GM12872 (cell line): ENCODE results near the gene BICD2.

Experiments
- CTCF ChIP-seq: IDR thresholded peaks from 3 replicates; pipeline ENCODE4 v1.5.1; 2011; ENCODE audit warnings: low read depth, mild to moderate bottlenecking, low read length, moderate library complexity; ENCODE audit not compliant: insufficient read depth

BICD2 gene

GRCh38 chr9:92726971-92727715, 37.5 kb downstream of the BICD2 start:
- no peak for TF ChIP-seq CTCF

DNA sequence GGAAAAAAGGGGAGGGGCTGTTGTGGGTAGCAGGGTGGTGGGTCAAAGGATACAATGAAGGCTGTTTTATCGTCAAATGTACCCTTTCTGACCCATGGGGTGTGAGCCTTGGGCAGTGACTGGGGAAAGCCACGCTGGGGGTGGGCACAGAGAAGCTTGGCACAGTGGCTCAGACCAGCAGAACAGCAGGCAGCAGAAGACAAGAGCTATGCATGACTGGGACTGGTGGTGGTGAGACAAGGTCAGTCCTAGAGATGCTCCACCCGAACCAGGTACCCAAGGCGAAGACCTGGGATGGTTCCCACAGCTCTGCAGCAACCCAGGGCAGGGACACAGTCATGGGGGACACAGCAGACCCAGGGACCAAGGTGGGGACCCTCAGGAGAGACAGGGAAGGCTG, 38.3 kb downstream of the BICD2 start:
- no peak for TF ChIP-seq CTCF

DNA sequence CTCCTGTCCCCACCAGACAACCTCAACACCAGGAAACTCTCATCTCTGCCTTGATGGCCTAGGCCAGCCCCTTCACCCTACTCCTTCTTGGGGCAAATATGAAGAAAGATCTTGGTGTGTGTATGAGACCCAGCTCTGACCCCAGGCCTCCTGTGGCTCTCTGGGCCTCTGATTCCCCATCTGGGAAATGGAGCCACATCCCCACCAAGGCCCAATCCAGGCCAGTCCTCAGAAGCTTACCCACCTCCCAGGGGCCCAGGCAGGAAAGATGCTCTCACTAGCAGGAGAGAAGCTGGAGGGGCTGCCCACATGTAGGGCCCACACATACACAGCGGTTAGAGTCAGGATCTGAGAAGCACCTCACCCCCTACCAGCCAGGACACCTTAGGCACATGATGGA, 38.9 kb downstream of the BICD2 start:
- no peak for TF ChIP-seq CTCF

GRCh38 chr9:92725266-92725545, 39.4 kb downstream of the BICD2 start:
- no peak for TF ChIP-seq CTCF

- no peak for TF ChIP-seq CTCF
Observed at GRCh38 chr9:92724528-92725265, 39.9 kb downstream of the BICD2 start.

- no peak for TF ChIP-seq CTCF
Observed at GRCh38 chr9:92723801-92724323, 40.8 kb downstream of the BICD2 start.

- TF ChIP-seq CTCF, result no peak
Observed at GRCh38 chr9:92723299-92723625, 41.4 kb downstream of the BICD2 start.
